ENCODE results near the gene PRKCA.
"Not testable (repeated sequence)": the region's sequence is repeated elsewhere in the genome, so short reads cannot be mapped to it uniquely, and the experiment has no call there.

PRKCA gene

GRCh38 chr17:66704858-66705520, 402.6 kb downstream of the PRKCA start:
- no peak for DNase-seq

- DNase-seq = no peak
Observed at GRCh38 chr17:66706851-66707450, 404.5 kb downstream of the PRKCA start.

- no peak for DNase-seq
Observed at GRCh38 chr17:66711401-66711800, 409.0 kb downstream of the PRKCA start.

GRCh38 chr17:66711881-66712321, 409.5 kb downstream of the PRKCA start:
- DNase-seq = no peak

- no peak for DNase-seq
Observed at GRCh38 chr17:66712453-66712852, 410.0 kb downstream of the PRKCA start.

GRCh38 chr17:66713021-66713532, 410.7 kb downstream of the PRKCA start:
- not testable (repeated sequence) for DNase-seq

- no peak for DNase-seq
Observed at GRCh38 chr17:66713533-66714042, 411.2 kb downstream of the PRKCA start.

GRCh38 chr17:66714046-66715023, 411.9 kb downstream of the PRKCA start:
- DNase-seq = no peak

GRCh38 chr17:66715076-66715675, 412.8 kb downstream of the PRKCA start:
- no peak for DNase-seq

- DNase-seq = peak; percentile 36
Observed at GRCh38 chr17:66715745-66716156, 413.3 kb downstream of the PRKCA start.

GRCh38 chr17:66716236-66717026, 414.0 kb downstream of the PRKCA start:
- DNase-seq = no peak

- no peak for DNase-seq
Observed at GRCh38 chr17:66717641-66718058, 415.2 kb downstream of the PRKCA start.

- DNase-seq = no peak
Observed at GRCh38 chr17:66720027-66720426, 417.6 kb downstream of the PRKCA start.

- no peak for DNase-seq
Observed at GRCh38 chr17:66720567-66720966, 418.2 kb downstream of the PRKCA start.

- no peak for DNase-seq
Observed at GRCh38 chr17:66722341-66722740, 419.9 kb downstream of the PRKCA start.

GRCh38 chr17:66724581-66725341, 422.3 kb downstream of the PRKCA start:
- DNase-seq = peak; percentile 64

- not testable (repeated sequence) for DNase-seq
Observed at GRCh38 chr17:66725438-66725837, 423.0 kb downstream of the PRKCA start.

- no peak for DNase-seq
Observed at GRCh38 chr17:66725956-66726355, 423.5 kb downstream of the PRKCA start.

- no peak for DNase-seq
Observed at GRCh38 chr17:66726371-66726770, 424.0 kb downstream of the PRKCA start.

GRCh38 chr17:66726846-66727245, 424.4 kb downstream of the PRKCA start:
- DNase-seq = no peak

All from NCI-H446 treated with DMSO at 0.1 percent for 48 hours (cell line).